ENCODE measurements around the gene CERS5.
"Not testable (repeated sequence)": the region's sequence is repeated elsewhere in the genome, so short reads cannot be mapped to it uniquely, and the experiment has no call there.

CERS5 gene

DNA sequence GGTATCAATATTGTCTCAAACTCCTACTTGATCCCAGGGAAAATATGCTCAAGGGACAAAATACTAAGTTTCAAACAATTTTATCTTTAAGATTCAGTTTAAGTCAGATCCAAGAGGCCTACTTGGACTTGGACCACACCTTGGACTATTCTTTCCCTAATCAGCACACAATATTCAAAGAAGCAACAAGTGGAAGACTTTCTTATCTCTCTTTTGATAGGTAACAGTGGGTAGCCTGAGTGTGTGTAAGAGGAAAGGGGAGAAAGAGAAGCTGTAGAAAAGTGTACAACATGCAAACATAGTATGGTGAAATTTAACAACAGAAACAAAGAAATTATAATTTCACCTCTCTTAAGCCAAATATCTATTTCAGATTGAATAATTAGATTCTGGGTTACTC, 6.5 kb downstream of the CERS5 start:
- H3K4me3 ChIP-seq (replicated peaks; ENCODE audit: low read depth, low read length): no peak overlapping the region
- DNase-seq (ENCODE audit: extremely low read depth, low read depth): no peak
- TF ChIP-seq, protein P1, sequence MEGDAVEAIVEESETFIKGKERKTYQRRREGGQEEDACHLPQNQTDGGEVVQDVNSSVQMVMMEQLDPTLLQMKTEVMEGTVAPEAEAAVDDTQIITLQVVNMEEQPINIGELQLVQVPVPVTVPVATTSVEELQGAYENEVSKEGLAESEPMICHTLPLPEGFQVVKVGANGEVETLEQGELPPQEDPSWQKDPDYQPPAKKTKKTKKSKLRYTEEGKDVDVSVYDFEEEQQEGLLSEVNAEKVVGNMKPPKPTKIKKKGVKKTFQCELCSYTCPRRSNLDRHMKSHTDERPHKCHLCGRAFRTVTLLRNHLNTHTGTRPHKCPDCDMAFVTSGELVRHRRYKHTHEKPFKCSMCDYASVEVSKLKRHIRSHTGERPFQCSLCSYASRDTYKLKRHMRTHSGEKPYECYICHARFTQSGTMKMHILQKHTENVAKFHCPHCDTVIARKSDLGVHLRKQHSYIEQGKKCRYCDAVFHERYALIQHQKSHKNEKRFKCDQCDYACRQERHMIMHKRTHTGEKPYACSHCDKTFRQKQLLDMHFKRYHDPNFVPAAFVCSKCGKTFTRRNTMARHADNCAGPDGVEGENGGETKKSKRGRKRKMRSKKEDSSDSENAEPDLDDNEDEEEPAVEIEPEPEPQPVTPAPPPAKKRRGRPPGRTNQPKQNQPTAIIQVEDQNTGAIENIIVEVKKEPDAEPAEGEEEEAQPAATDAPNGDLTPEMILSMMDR (IDR thresholded peaks at IDR 0.05; ENCODE audit: low read depth, low read length, missing control alignments): no peak

DNA sequence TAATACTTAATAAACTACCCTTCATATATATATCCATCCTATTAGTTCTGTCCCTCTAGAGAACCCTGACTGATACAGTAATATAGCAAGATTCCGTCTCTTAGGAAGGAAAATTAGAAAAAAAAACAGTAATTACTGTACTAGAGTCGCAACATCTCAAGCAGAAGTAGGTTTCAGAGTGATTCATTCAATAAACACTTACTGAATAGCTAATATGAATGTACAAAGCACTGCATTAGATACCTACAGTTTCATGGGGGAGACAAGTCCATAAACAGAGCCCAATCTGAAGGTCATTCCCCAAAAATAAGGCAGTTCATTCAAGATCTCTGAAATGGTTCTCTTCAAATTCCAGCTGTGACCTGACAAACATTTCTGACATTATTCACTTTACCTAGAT, 9.9 kb downstream of the CERS5 start:
- TF ChIP-seq, protein P1 (IDR thresholded peaks at IDR 0.05; ENCODE audit: low read depth, low read length, missing control alignments): no peak
- no peak for DNase-seq (ENCODE audit: extremely low read depth, low read depth)
- no peak overlapping the region for H3K4me3 ChIP-seq (replicated peaks; ENCODE audit: low read depth, low read length)

DNA sequence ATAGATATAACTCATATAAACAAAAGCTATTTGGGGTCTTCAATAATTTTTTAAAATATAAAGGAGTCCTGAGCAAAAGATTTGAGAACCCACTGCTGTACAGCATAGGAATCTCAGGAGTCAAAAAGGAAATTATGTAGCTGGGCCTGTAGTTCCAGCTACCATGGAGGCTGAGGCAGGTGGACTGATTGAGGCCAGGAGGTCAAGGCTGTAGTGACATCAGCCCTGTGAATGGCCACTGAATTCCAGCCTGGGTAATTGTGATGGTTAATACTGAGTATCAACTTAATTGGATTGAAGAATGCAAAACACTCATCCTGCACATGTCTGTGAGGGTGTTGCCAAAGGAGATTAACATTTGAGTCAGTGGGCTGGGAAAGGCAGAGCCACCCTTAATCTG, 10.5 kb downstream of the CERS5 start:
- TF ChIP-seq, protein P1 (IDR thresholded peaks at IDR 0.05; ENCODE audit: low read depth, low read length, missing control alignments): no peak
- H3K4me3 ChIP-seq (replicated peaks; ENCODE audit: low read depth, low read length): no peak overlapping the region
- DNase-seq (ENCODE audit: extremely low read depth, low read depth): no peak

DNA sequence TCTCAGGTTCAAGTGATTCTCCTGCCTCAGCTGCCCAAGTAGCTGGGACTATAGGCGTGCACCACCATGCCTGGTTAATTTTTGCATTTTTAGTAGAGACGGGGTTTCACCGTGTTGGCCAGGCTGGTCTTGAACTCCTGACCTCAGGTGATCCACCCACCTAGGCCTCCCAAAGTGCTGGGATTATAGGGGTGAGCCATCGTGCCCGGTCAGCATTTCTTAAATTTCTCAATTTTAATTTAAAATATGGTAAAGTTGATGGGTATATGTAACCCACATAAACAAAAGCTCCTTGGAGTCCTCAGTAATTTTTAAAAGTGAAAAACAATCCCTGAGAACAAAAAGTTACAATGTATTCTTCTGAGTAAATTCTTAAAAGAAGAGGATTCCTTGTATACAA, 12.2 kb downstream of the CERS5 start:
- not testable (repeated sequence) for DNase-seq (ENCODE audit: extremely low read depth, low read depth); H3K4me3 ChIP-seq (replicated peaks; ENCODE audit: low read depth, low read length)

DNA sequence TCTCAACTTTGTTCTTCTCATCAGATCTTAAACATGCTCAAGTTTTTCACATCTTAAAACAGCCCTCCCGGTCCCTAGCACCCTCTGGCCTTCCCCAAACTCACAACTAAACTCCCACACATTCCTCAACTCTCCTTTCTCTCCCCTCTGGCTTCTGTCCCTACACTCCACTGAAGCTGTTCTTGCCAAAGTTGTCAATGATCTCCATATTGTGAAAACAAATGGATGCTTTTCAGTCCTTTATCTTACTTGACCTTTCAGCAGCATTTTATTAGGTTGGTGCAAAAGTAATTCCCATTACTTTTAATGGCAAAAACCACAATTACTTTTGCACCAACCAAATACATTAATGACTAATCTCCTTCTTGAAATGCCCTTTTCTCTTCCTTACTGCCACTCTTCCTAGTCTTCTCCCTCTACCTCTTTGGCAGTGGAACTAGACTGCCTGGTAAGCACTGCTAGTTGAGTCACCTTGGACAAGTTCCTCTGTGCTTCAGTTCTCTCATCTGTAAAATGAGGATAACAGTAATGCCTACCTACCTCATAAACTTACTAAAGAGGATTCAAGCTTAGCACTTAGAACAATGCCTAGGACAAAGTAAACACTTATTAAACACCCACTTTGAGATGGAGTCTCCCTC, 16.0 kb downstream of the CERS5 start:
- TF ChIP-seq, protein P1 (IDR thresholded peaks at IDR 0.05; ENCODE audit: low read depth, low read length, missing control alignments): no peak

DNA sequence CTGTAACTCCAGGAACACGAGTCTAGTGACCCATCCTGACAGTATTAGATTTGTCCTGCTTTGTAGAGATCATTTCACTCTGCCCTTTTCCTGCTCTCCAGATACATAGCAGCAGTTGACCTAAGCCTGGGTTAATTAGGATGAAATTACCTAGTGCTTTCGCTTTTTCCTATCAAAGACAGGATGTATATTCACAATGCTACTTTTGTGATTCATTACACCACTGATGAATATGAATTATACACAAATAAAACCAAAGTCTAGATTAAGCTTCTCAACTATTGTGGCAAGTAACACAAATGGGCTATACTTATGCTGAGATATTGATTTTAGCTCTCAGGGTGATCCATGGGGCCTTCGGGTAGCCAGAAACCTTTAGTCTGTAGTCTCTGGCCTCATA, 17.9 kb downstream of the CERS5 start:
- no peak for DNase-seq (ENCODE audit: extremely low read depth, low read depth)
- H3K4me3 ChIP-seq (replicated peaks; ENCODE audit: low read depth, low read length): no peak overlapping the region
- TF ChIP-seq, protein P1 (IDR thresholded peaks at IDR 0.05; ENCODE audit: low read depth, low read length, missing control alignments): no peak

More for the DNA sequence above, 16.0 kb downstream of the CERS5 start:
- H3K4me3 ChIP-seq (replicated peaks; ENCODE audit: low read depth, low read length): no peak overlapping the region
- no peak for DNase-seq (ENCODE audit: extremely low read depth, low read depth)

DNA sequence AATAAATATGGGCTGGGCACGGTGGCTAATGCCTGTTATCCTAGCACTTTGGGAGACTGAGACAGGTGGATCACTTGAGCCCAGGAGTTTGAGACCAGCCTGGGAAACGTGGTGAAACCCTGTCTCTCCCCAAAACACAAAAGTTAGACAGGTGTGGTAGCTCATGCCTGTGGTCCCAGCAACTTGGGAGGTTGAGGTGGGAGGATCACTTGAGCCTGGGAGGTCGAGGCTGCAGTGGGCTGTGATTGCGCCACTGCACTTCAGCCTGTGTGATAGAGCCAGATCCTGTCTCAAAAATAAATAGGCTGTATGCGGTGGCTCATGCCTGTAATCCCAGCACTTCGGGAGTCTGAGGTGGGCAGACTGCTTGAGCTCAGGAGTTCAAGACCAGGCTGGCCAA, 19.2 kb downstream of the CERS5 start:
- H3K4me3 ChIP-seq (replicated peaks; ENCODE audit: low read depth, low read length); DNase-seq (ENCODE audit: extremely low read depth, low read depth): not testable (repeated sequence)

DNA sequence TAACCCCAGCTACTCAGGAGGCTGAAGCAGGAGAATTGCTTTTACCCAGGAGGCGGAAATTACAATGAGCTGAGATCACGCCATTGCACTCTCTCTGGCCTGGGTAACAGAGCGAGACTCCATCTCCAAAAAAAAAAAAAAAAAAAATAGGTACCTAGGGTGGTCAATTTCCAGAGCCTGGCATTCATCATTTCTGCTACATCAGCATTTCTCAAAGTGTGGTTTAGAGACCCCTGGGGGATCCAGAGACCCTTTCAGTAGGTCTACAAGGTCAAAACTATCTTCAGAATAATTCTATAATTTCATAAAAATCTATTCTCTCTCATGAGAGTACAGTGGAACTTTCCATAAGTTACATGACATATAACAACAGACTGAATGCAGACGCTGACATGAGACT, 19.9 kb downstream of the CERS5 start:
- no peak overlapping the region for H3K4me3 ChIP-seq (replicated peaks; ENCODE audit: low read depth, low read length)
- TF ChIP-seq, protein P1 (IDR thresholded peaks at IDR 0.05; ENCODE audit: low read depth, low read length, missing control alignments): no peak
- no peak for DNase-seq (ENCODE audit: extremely low read depth, low read depth)
